IMR-90 (cell line): Measurements from ENCODE around the gene NUP107. TPM values are rescaled to one million over a fixed set of nuclear protein-coding genes. Genes with fewer than 3 reads are reported as not detected.
A peak's percentile ranks its signal among the peaks of the same experiment; 100 is the strongest.

ENCODE experiments used
- ATAC-seq: fragments of 200-7000 bp; cut with Tn5 transposase; 2 replicates; pipeline ENCODE4 v1.9.1; 2020; ENCODE audit warnings: low read depth, mild to moderate bottlenecking, moderate library complexity
- BruUV-seq: library from RNA; stranded (reverse); fragments of 400-500 nt; replicated peaks from 2 replicates; lab custom pipeline; 2021; lab: Mats Ljungman, UMichigan
- CTCF ChIA-PET: fragments of 300-600 bp; formaldehyde crosslinking; extraction: SDS; loops from one replicate; lab custom pipeline; 2021; ENCODE audit warnings: antibody characterized with exemption; lab: Yijun Ruan, JAX
- POLR2A ChIA-PET: fragments of 300-600 bp; sonication (Branson Sonifier 250); formaldehyde crosslinking; loops from one replicate; lab custom pipeline; 2022; ENCODE audit warnings: antibody characterized with exemption; ENCODE audit not compliant: unreplicated experiment; lab: Charles Lee
- DNase-seq: peaks from one replicate; pipeline ENCODE4 v3.0.0; 2013
- H2AFZ ChIP-seq: replicated peaks from 2 replicates; pipeline ENCODE3; 2013; ENCODE audit warnings: low read length, mild to moderate bottlenecking; ENCODE audit not compliant: poor library complexity
- H2AK5ac ChIP-seq: 2 replicates; pipeline ENCODE4 v1.6.1; 2013; ENCODE audit warnings: low read depth, low read length, inconsistent platforms
- H2AK9ac ChIP-seq: replicated peaks from 2 replicates; pipeline ENCODE3; 2013; ENCODE audit warnings: mild to moderate bottlenecking, low read depth, low read length, moderate library complexity; ENCODE audit not compliant: poor library complexity
- H2BK120ac ChIP-seq: 2 replicates; pipeline ENCODE4 v1.6.1; 2013; ENCODE audit warnings: low read depth, low read length, inconsistent platforms
- H2BK15ac ChIP-seq: 3 replicates; pipeline ENCODE4 v1.6.1; 2013; ENCODE audit warnings: low read depth, low read length, inconsistent platforms
- H2BK20ac ChIP-seq: 2 replicates; pipeline ENCODE4 v1.6.1; 2013; ENCODE audit warnings: low read depth, mild to moderate bottlenecking, inconsistent platforms, low read length, moderate library complexity
- H2BK5ac ChIP-seq: 2 replicates; pipeline ENCODE4 v1.6.1; 2013; ENCODE audit warnings: mild to moderate bottlenecking, low read depth, low read length, inconsistent platforms; ENCODE audit not compliant: poor library complexity, severe bottlenecking
- H3K14ac ChIP-seq: replicated peaks from 2 replicates; pipeline ENCODE4 v1.6.1; 2013; ENCODE audit warnings: low read depth, low read length, inconsistent platforms
- H3K18ac ChIP-seq: 2 replicates; pipeline ENCODE4 v1.6.1; 2013; ENCODE audit warnings: low read depth, low read length, control low read depth
- H3K23ac ChIP-seq: 2 replicates; pipeline ENCODE4 v1.6.1; 2013; ENCODE audit warnings: low read depth, low read length, inconsistent platforms
- H3K27ac ChIP-seq: 2 replicates; pipeline ENCODE4 v1.5.1; 2013; ENCODE audit warnings: mild to moderate bottlenecking, control low read depth, low read length; ENCODE audit not compliant: insufficient read depth
- H3K27me3 ChIP-seq: 2 replicates; pipeline ENCODE4 v1.6.1; 2013; ENCODE audit warnings: low read length; ENCODE audit not compliant: control insufficient read depth, insufficient read depth
- H3K36me3 ChIP-seq: 2 replicates; pipeline ENCODE4 v1.6.1; 2013; ENCODE audit warnings: low read length, mixed read lengths; ENCODE audit not compliant: control insufficient read depth, insufficient read depth
- H3K4ac ChIP-seq: 2 replicates; pipeline ENCODE4 v1.6.1; 2013; ENCODE audit warnings: low read depth, low read length, inconsistent platforms
- H3K4me1 ChIP-seq: 2 replicates; pipeline ENCODE4 v1.6.1; 2013; ENCODE audit warnings: low read length, mixed read lengths; ENCODE audit not compliant: control insufficient read depth, insufficient read depth
- H3K4me2 ChIP-seq: 2 replicates; pipeline ENCODE4 v1.6.1; 2013; ENCODE audit warnings: low read depth, mild to moderate bottlenecking, control low read depth, low read length, moderate library complexity
- H3K4me3 ChIP-seq: 2 replicates; pipeline ENCODE4 v1.5.1; 2013; ENCODE audit warnings: low read depth, mild to moderate bottlenecking, control low read depth, low read length, moderate library complexity; ENCODE audit not compliant: insufficient read depth
- H3K56ac ChIP-seq: 2 replicates; pipeline ENCODE4 v1.6.1; 2013; ENCODE audit warnings: low read length, inconsistent platforms; ENCODE audit not compliant: insufficient read depth; ENCODE audit errors: extremely low read depth
- H3K79me1 ChIP-seq, 2 experiments: 2 replicates each; pipeline ENCODE4 v1.6.1; 2013; ENCODE audit warnings: low read length in 2 of 2, inconsistent platforms in 1 of 2, low read depth in 1 of 2
- H3K9ac ChIP-seq: 2 replicates; pipeline ENCODE4 v1.6.1; 2013; ENCODE audit warnings: low read depth, low read length, control low read depth
- H3K9me1 ChIP-seq: 2 replicates; pipeline ENCODE4 v1.6.1; 2013; ENCODE audit warnings: low read length, inconsistent platforms; ENCODE audit not compliant: insufficient read depth
- H3K9me3 ChIP-seq: 2 replicates; pipeline ENCODE4 v1.6.1; 2013; ENCODE audit warnings: low read length; ENCODE audit not compliant: control insufficient read depth, insufficient read depth
- H4K20me1 ChIP-seq: 2 replicates; pipeline ENCODE4 v1.6.1; 2013; ENCODE audit warnings: low read length, inconsistent platforms; ENCODE audit not compliant: insufficient read depth
- H4K5ac ChIP-seq: 2 replicates; pipeline ENCODE4 v1.6.1; 2013; ENCODE audit warnings: mild to moderate bottlenecking, low read depth, low read length, control low read depth
- H4K8ac ChIP-seq, 2 experiments: 2 replicates each; pipeline ENCODE4 v1.6.1; 2013; ENCODE audit warnings: low read depth in 2 of 2, low read length in 2 of 2, control low read depth in 1 of 2, inconsistent platforms in 1 of 2
- H4K91ac ChIP-seq: 2 replicates; pipeline ENCODE4 v1.6.1; 2013; ENCODE audit warnings: low read depth, low read length, inconsistent platforms; ENCODE audit not compliant: insufficient read depth
- BHLHE40 ChIP-seq: fragments of 150-350 bp; IDR thresholded peaks from 2 replicates; pipeline ENCODE4 v1.6.1; 2016; ENCODE audit warnings: mild to moderate bottlenecking, low read depth, low read length
- CEBPB ChIP-seq: IDR thresholded peaks from 2 replicates; pipeline ENCODE4 v1.6.1; 2012; ENCODE audit warnings: low read depth, low read length, improper control_type of control experiment
- CHD1 ChIP-seq: IDR thresholded peaks from 2 replicates; pipeline ENCODE4 v1.6.1; 2012; ENCODE audit warnings: low read depth, low read length, improper control_type of control experiment
- CTCF ChIP-seq: conservative IDR thresholded peaks from 2 replicates; pipeline ENCODE4 v1.5.1; 2012; ENCODE audit warnings: mild to moderate bottlenecking, low read depth, low read length, improper control_type of control experiment
- FOS ChIP-seq: fragments of 150-350 bp; IDR thresholded peaks from 2 replicates; pipeline ENCODE4 v1.6.1; 2016; ENCODE audit warnings: low read depth, low read length
- MAFK ChIP-seq: IDR thresholded peaks from 2 replicates; pipeline ENCODE4 v1.6.1; 2012; ENCODE audit warnings: low read depth, low read length, improper control_type of control experiment
- MAZ ChIP-seq: IDR thresholded peaks from 2 replicates; pipeline ENCODE4 v1.6.1; 2012; ENCODE audit warnings: low read depth, mild to moderate bottlenecking, low read length, improper control_type of control experiment, moderate library complexity, borderline replicate concordance
- MXI1 ChIP-seq: IDR thresholded peaks from 2 replicates; pipeline ENCODE4 v1.6.1; 2012; ENCODE audit warnings: low read depth, mild to moderate bottlenecking, low read length, moderate library complexity, borderline replicate concordance
- NFE2L2 ChIP-seq: fragments of 150-350 bp; IDR thresholded peaks from 2 replicates; pipeline ENCODE4 v1.6.1; 2016; ENCODE audit warnings: low read depth, mild to moderate bottlenecking, low read length
- POLR2A ChIP-seq: IDR thresholded peaks from 2 replicates; pipeline ENCODE4 v1.6.1; 2012; ENCODE audit warnings: mild to moderate bottlenecking, low read depth, low read length
- RAD21 ChIP-seq: IDR thresholded peaks from 2 replicates; pipeline ENCODE4 v1.6.1; 2012; ENCODE audit warnings: low read length, improper control_type of control experiment
- RCOR1 ChIP-seq: IDR thresholded peaks from 2 replicates; pipeline ENCODE4 v1.6.1; 2012; ENCODE audit warnings: mild to moderate bottlenecking, low read length, improper control_type of control experiment; ENCODE audit not compliant: insufficient replicate concordance
- RFX5 ChIP-seq: IDR thresholded peaks from 2 replicates; pipeline ENCODE4 v1.8.0; 2012; ENCODE audit warnings: low read depth, mild to moderate bottlenecking, low read length, moderate library complexity
- SMC3 ChIP-seq: fragments of 150-350 bp; IDR thresholded peaks from 2 replicates; pipeline ENCODE4 v1.6.1; 2016; ENCODE audit warnings: low read depth, mild to moderate bottlenecking, antibody characterized with exemption, low read length, moderate library complexity
- USF2 ChIP-seq: fragments of 150-350 bp; IDR thresholded peaks from 2 replicates; pipeline ENCODE4 v1.6.1; 2017; ENCODE audit warnings: mild to moderate bottlenecking, antibody characterized with exemption, low read length, low read depth
- WGBS, 2 experiments: methylation state at CpG; one replicate each; pipeline versions ENCODE4 v1.1.5 to v1.1.7; 2013; ENCODE audit warnings: missing lambda C conversion rate in 2 of 2; ENCODE audit not compliant: insufficient read length in 1 of 2; ENCODE audit errors: extremely low coverage in 2 of 2; 5-methylcytosine and 5-hydroxymethylcytosine counted together
- dilution Hi-C: fragments of 300-500 bp; cut with HindIII; formaldehyde crosslinking; loops from one replicate; pipeline ENCODE4 v1.14.3; 2018; ENCODE audit warnings: low sequenced_read_pairs; ENCODE audit not compliant: unreplicated experiment
- in situ Hi-C: fragments of 300-500 bp; cut with MboI; formaldehyde crosslinking; loops from 3 replicates; pipeline ENCODE4 v1.14.3; 2019; ENCODE audit warnings: low sequenced_read_pairs, inconsistent platforms, mixed read lengths
- intact Hi-C: fragments of 100-400 bp; cut with micrococcal nuclease; formaldehyde crosslinking; loops from 2 replicates; pipeline ENCODE4 v1.10.0; 2022
- polyA plus RNA-seq, 3 experiments: library from polyadenylated mRNA; depleted of rRNA; stranded (reverse); fragments of >200 nt; gene quantifications; 2 replicates each; pipeline ENCODE4 v1.2.3, GENCODE V29; 2012; ENCODE audit warnings: low replicate concordance in 1 of 3
- total RNA-seq: library from RNA; depleted of rRNA; stranded (reverse); fragments of >200 nt; gene quantifications from 2 replicates; pipeline ENCODE4 v1.2.3, GENCODE V29; 2012

NUP107 gene
- total and polyA plus RNA-seq, 2 of the 4 experiments (the other 2 are of a cell fraction), result 34.5 to 69.7 TPM

DNA sequence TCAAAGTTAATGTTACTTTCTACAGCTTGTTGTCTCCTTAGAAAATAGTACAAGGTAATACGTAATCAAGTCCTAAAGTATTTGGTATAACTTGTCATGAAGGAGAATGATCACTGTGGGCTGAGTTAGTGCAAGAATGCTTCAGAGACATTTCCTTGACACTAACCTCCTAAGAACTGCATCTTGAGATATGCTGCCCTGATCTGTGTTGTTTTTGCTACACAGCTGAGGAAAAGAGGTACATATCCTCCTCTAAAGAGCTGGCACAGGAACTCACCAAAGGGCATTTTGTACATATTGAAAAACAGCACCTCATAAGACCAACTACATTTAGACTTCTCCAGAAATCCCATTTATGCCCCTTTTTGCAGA lies 47.4 kb upstream of the NUP107 start:
- no peak overlapping the region for H3K14ac ChIP-seq
- peaks cover 7 to 49% of the 10 kb centered on the region in 2 experiments; a peak in 3 of 4 replicates for H3K79me1 ChIP-seq
- H3K23ac ChIP-seq, result peak overlapping the region; percentile 38; the same call in 1 of the 2 replicates
- H3K4ac ChIP-seq, result no peak overlapping the region
- no peak overlapping the region for H3K56ac ChIP-seq
- H2AFZ ChIP-seq, result no peak overlapping the region
- no peak overlapping the region for H4K5ac ChIP-seq
- CTCF ChIA-PET, result no interaction called here
- dilution Hi-C loops (no loop called here), in situ Hi-C loops (no loop called here), intact Hi-C loops (no loop called here)
- H3K9me1 ChIP-seq, result peaks cover 16% of the 10 kb centered on the region
- ATAC-seq (no peak), DNase-seq (no peak)
- no peak overlapping the region for H2BK20ac ChIP-seq
- no peak overlapping the region for H2BK15ac ChIP-seq
- no peak overlapping the region for H2AK5ac ChIP-seq
- POLR2A ChIA-PET, result no interaction called here
- H3K27me3 ChIP-seq, result no peaks in the 10 kb centered on the region
- H2AK9ac ChIP-seq, result no peak overlapping the region
- no peak for TF ChIP-seq CTCF
- no peak for TF ChIP-seq MAZ
- no peak for TF ChIP-seq NFE2L2
- no peak for TF ChIP-seq MAFK
- TF ChIP-seq RAD21, result no peak
- no peak for TF ChIP-seq POLR2A
- TF ChIP-seq USF2, result no peak
- TF ChIP-seq RCOR1, result no peak
- no peak for TF ChIP-seq FOS
- no peak for TF ChIP-seq CHD1
- no peak for TF ChIP-seq CEBPB
- no peak for TF ChIP-seq RFX5
- no peak for TF ChIP-seq SMC3
- no peak for TF ChIP-seq MXI1
- TF ChIP-seq BHLHE40, result no peak
- H3K18ac ChIP-seq, result no peak overlapping the region
- H3K4me1 ChIP-seq, result peaks cover 14% of the 10 kb centered on the region
- WGBS, 2 experiments, result no CpG with 5 or more reads among the region's 1 CpG
- no peak overlapping the region for H4K8ac ChIP-seq
- H3K4me2 ChIP-seq, result no peak overlapping the region
- no peak overlapping the region for H3K4me3 ChIP-seq
- no peak overlapping the region for H4K91ac ChIP-seq
- no peak overlapping the region for H3K27ac ChIP-seq
- H3K9ac ChIP-seq, result no peak overlapping the region
- H2BK120ac ChIP-seq, result no peak overlapping the region
- H2BK5ac ChIP-seq, result no peak overlapping the region
- H4K20me1 ChIP-seq, result peaks cover 82% of the 10 kb centered on the region
- TSS peak; percentile 3 for BruUV-seq
- peaks cover 5% of the 10 kb centered on the region for H3K36me3 ChIP-seq
- no peaks in the 10 kb centered on the region for H3K9me3 ChIP-seq
